ENCODE results near the gene ROBO3. TPM values are rescaled to one million over a fixed set of nuclear protein-coding genes. Genes with fewer than 3 reads are reported as not detected.

ROBO3 gene
- total RNA-seq, 4 donors from 2014 or later: 5.6 to 38.6 (median 17.0) TPM

GRCh38 chr11:124915541-124916369 is 50.5 kb downstream of the ROBO3 start:
- Histone ChIP-seq H3K4me1 (no peaks in the 10 kb centered on the region), H3K4me3 (no peak overlapping the region), H3K27me3 (no peaks in the 10 kb centered on the region), H3K27ac (no peak overlapping the region), H3K9me3 (peaks cover 0 to 5% of the 10 kb centered on the region in 2 donors), H3K36me3 (no peaks in the 10 kb centered on the region)
- TF ChIP-seq POLR2A (IDR thresholded peaks at IDR 0.05) (no peak), EP300 (IDR thresholded peaks at IDR 0.05; ENCODE audit: low read depth) (no peak), POLR2AphosphoS5 (IDR thresholded peaks at IDR 0.05) (no peak), CTCF (IDR thresholded peaks at IDR 0.05) (no peak)
- in situ Hi-C loops (cut with MboI; ENCODE audit: low pct_ligation_motif_present in 1 of 4, low pct_unique_long_range_greater_than_20kb in 1 of 4, low sequenced_read_pairs in 3 of 4) (no loop called here), intact Hi-C loops (cut with DNase I; ENCODE audit: low total_unique reads) (no loop called here)
- no peak for DNase-seq
- WGBS, 2 donors (ENCODE audit: low coverage in 1 of 2): 86% methylated on average over 3 of the region's 3 CpGs; no CpG with 5 or more reads in 1 of the 2 donors

- H3K4me1 ChIP-seq: peaks cover 0 to 2% (median 0%) of the 10 kb centered on the region in 4 donors
- no peak overlapping the region for H3K4me3 ChIP-seq
- H3K27me3 ChIP-seq: no peaks in the 10 kb centered on the region
- intact Hi-C loops (cut with DNase I; ENCODE audit: low total_unique reads): no loop called here
- H3K9me3 ChIP-seq: peaks cover 0 to 5% of the 10 kb centered on the region in 2 donors
- no peak for DNase-seq
- no peaks in the 10 kb centered on the region for H3K36me3 ChIP-seq
- no peak for TF ChIP-seq POLR2AphosphoS5 (IDR thresholded peaks at IDR 0.05)
- no peak for TF ChIP-seq CTCF (IDR thresholded peaks at IDR 0.05)
- no peak for TF ChIP-seq POLR2A (IDR thresholded peaks at IDR 0.05)
- no peak for TF ChIP-seq EP300 (IDR thresholded peaks at IDR 0.05; ENCODE audit: low read depth)
- no peak overlapping the region for H3K27ac ChIP-seq
- in situ Hi-C loops (cut with MboI; ENCODE audit: low pct_ligation_motif_present in 1 of 4, low pct_unique_long_range_greater_than_20kb in 1 of 4, low sequenced_read_pairs in 3 of 4): no loop called here
Observed at GRCh38 chr11:124916370-124916710, 51.1 kb downstream of the ROBO3 start.

- Histone ChIP-seq H3K9me3 (peaks cover 0 to 2% of the 10 kb centered on the region in 2 donors), H3K4me1 (peaks cover 0 to 2% (median 0%) of the 10 kb centered on the region in 4 donors), H3K27ac (no peak overlapping the region), H3K4me3 (no peak overlapping the region), H3K36me3 (no peaks in the 10 kb centered on the region), H3K27me3 (no peaks in the 10 kb centered on the region)
- DNase-seq: no peak
- no peak for TF ChIP-seq POLR2A (IDR thresholded peaks at IDR 0.05)
- TF ChIP-seq POLR2AphosphoS5 (IDR thresholded peaks at IDR 0.05): no peak
- in situ Hi-C loops (cut with MboI; ENCODE audit: low pct_ligation_motif_present in 1 of 4, low pct_unique_long_range_greater_than_20kb in 1 of 4, low sequenced_read_pairs in 3 of 4): no loop called here
- intact Hi-C loops (cut with DNase I; ENCODE audit: low total_unique reads): no loop called here
- 80% methylated on average over 6 of the region's 6 CpGs; no CpG with 5 or more reads in 1 of the 2 donors for WGBS, 2 donors (ENCODE audit: low coverage in 1 of 2)
Observed at GRCh38 chr11:124917115-124917637, 51.9 kb downstream of the ROBO3 start.

GRCh38 chr11:124918950-124919349 is 53.7 kb downstream of the ROBO3 start, which contains the start of gene HEPN1:
Gene HEPN1, plus strand, starts transcription at chr11:124919250.
- intact Hi-C loops (cut with DNase I; ENCODE audit: low total_unique reads): no loop called here

More at GRCh38 chr11:124918950-124919349, 53.7 kb downstream of the ROBO3 start, which contains the start of gene HEPN1:
- no peaks in the 10 kb centered on the region for H3K27me3 ChIP-seq
- in situ Hi-C loops (cut with MboI; ENCODE audit: low pct_ligation_motif_present in 1 of 4, low pct_unique_long_range_greater_than_20kb in 1 of 4, low sequenced_read_pairs in 3 of 4): no loop called here
- H3K9me3 ChIP-seq: no peaks in the 10 kb centered on the region
- no peaks in the 10 kb centered on the region for H3K36me3 ChIP-seq
- no peak for TF ChIP-seq CTCF (IDR thresholded peaks at IDR 0.05)
- TF ChIP-seq POLR2A (IDR thresholded peaks at IDR 0.05): no peak
- no peak for TF ChIP-seq POLR2AphosphoS5 (IDR thresholded peaks at IDR 0.05)
- no peak for TF ChIP-seq EP300 (IDR thresholded peaks at IDR 0.05; ENCODE audit: low read depth)
- WGBS, 2 donors (ENCODE audit: low coverage in 1 of 2): 81 to 89% methylated on average over 3 of the region's 3 CpGs
- no peak within 1 kb of the TSS for H3K27ac ChIP-seq
- no peak within 1 kb of the TSS for H3K4me3 ChIP-seq
- peaks cover 0 to 2% (median 0%) of the 10 kb centered on the region in 4 donors for H3K4me1 ChIP-seq
- no peak for DNase-seq

All from transverse colon (tissue), 4 donors.